K562 (cell line): ENCODE data around the gene SC5D. TPM values are rescaled to one million over a fixed set of nuclear protein-coding genes. Genes with fewer than 3 reads are reported as not detected.

Source experiments
- ATAC-seq: fragments of 200-7000 bp; cut with Tn5 transposase; 3 replicates; pipeline ENCODE4 v1.9.1; 2020; ENCODE audit warnings: moderate library complexity
- BruUV-seq: library from RNA; stranded (reverse); fragments of 400-500 nt; replicated peaks from 2 replicates; lab custom pipeline; 2021; lab: Mats Ljungman, UMichigan
- CTCF ChIA-PET: fragments of 300-600 bp; formaldehyde crosslinking; extraction: SDS; loops from one replicate; lab custom pipeline; 2021; ENCODE audit warnings: low intra/inter-chr PET ratio; lab: Yijun Ruan, JAX
- POLR2A ChIA-PET: fragments of 300-600, 350-650 bp; sonication (Branson Sonifier 250); formaldehyde crosslinking; extraction: SDS; loops from one replicate; lab custom pipeline; 2021; ENCODE audit warnings: antibody characterized with exemption, inconsistent platforms; lab: Yijun Ruan, JAX
- DNase-seq, 4 experiments: peaks; one replicate each; pipeline versions ENCODE4 v3.0.0 to v3.0.0-alpha.2; 2011 to 2018; ENCODE audit warnings: low spot score in 3 of 4, mixed read lengths in 3 of 4; ENCODE audit errors: extremely low read depth in 1 of 4
- FAIRE-seq: peaks from 2 replicates; lab custom pipeline; 2011; peaks lifted over from hg19 to GRCh38; lab: Jason Lieb, UNC
- H2AFZ ChIP-seq: 2 replicates; pipeline ENCODE4 v1.6.0; 2011; ENCODE audit warnings: low read depth, low read length, control low read depth, inconsistent platforms
- H3K27ac ChIP-seq: fragments of 200-600 bp; 3 replicates; pipeline ENCODE4 v1.8.0; 2011; ENCODE audit warnings: low read depth, mild to moderate bottlenecking, control low read depth, inconsistent platforms, low read length, moderate library complexity, mixed read lengths; ENCODE audit errors: extremely low read depth
- H3K27me3 ChIP-seq, 2 experiments: fragments of 300-600 bp in 1 of 2; 2 replicates in 1 of 2; 3 replicates in 1 of 2; pipeline versions ENCODE4 v1.6.0 to v1.8.0; 2011; ENCODE audit warnings: inconsistent platforms in 2 of 2, low read length in 2 of 2, mild to moderate bottlenecking in 1 of 2, mixed read lengths in 1 of 2, moderate library complexity in 1 of 2; ENCODE audit not compliant: control insufficient read depth in 2 of 2, insufficient read depth in 2 of 2
- H3K36me3 ChIP-seq: fragments of 300-600 bp; 3 replicates; pipeline ENCODE4 v1.8.0; 2011; ENCODE audit warnings: mild to moderate bottlenecking, low read length, inconsistent platforms; ENCODE audit not compliant: control insufficient read depth, insufficient read depth
- H3K4me1 ChIP-seq, 2 experiments: fragments of 200-600 bp in 1 of 2; replicated peaks in 1 of 2; 2 replicates in 1 of 2; 3 replicates in 1 of 2; pipeline versions ENCODE4 v1.5.1 to v1.8.0; 2011; ENCODE audit warnings: inconsistent platforms in 2 of 2, low read length in 2 of 2, mild to moderate bottlenecking in 1 of 2, mixed read lengths in 1 of 2, moderate library complexity in 1 of 2; ENCODE audit not compliant: control insufficient read depth in 2 of 2, insufficient read depth in 2 of 2
- H3K4me2 ChIP-seq: 2 replicates; pipeline ENCODE4 v1.6.1; 2011; ENCODE audit warnings: low read length, control low read depth, inconsistent platforms, mixed read lengths; ENCODE audit not compliant: insufficient read depth
- H3K4me3 ChIP-seq: fragments of 200-600 bp; sonication (generic), shearing (Covaris generic); 2 replicates; pipeline ENCODE4 v1.5.1; 2016; ENCODE audit warnings: control low read depth, inconsistent platforms
- H3K79me2 ChIP-seq: fragments of 200-600 bp; 3 replicates; pipeline ENCODE4 v1.8.0; 2011; ENCODE audit warnings: low read length, inconsistent platforms; ENCODE audit not compliant: control insufficient read depth, insufficient read depth
- H3K9ac ChIP-seq, 2 experiments: 2 replicates each; pipeline versions ENCODE4 v1.6.0 to v1.6.1; 2011; ENCODE audit warnings: low read depth in 2 of 2, low read length in 2 of 2, control low read depth in 1 of 2, inconsistent platforms in 1 of 2, mild to moderate bottlenecking in 1 of 2, mixed read lengths in 1 of 2; ENCODE audit not compliant: insufficient read depth in 1 of 2
- H3K9me1 ChIP-seq: one replicate; pipeline ENCODE4 v1.6.0; 2011; ENCODE audit warnings: inconsistent platforms, mild to moderate bottlenecking, low read length, moderate library complexity; ENCODE audit not compliant: control insufficient read depth, insufficient read depth
- H3K9me3 ChIP-seq: replicated peaks from 2 replicates; pipeline ENCODE4 v1.5.1; 2011; ENCODE audit warnings: low read depth, low read length, inconsistent platforms; ENCODE audit not compliant: control insufficient read depth, insufficient read depth
- H4K20me1 ChIP-seq: replicated peaks from 2 replicates; pipeline ENCODE4 v1.6.1; 2011; ENCODE audit warnings: low read length, inconsistent platforms, mixed read lengths; ENCODE audit not compliant: control insufficient read depth, insufficient read depth
- CHD4 ChIP-seq: fragments of 200-600 bp; sonication (generic); IDR thresholded peaks from 3 replicates; pipeline ENCODE4 v1.6.1; 2012; ENCODE audit warnings: low read depth, mild to moderate bottlenecking, mixed read lengths, low read length, inconsistent platforms; ENCODE audit not compliant: insufficient read depth, insufficient replicate concordance, poor library complexity, severe bottlenecking
- CREB1 ChIP-seq, 2 experiments: sonication (generic) in 1 of 2; formaldehyde crosslinking in 1 of 2; IDR thresholded peaks; 2 replicates each; pipeline versions ENCODE4 v1.6.1 to v1.8.0; 2012 to 2022; ENCODE audit warnings: inconsistent platforms in 1 of 2, mild to moderate bottlenecking in 1 of 2, missing genetic modification reagents in 1 of 2, moderate library complexity in 1 of 2
- NCOR1 ChIP-seq: fragments of 450-650 bp; IDR thresholded peaks from 2 replicates; pipeline ENCODE4 v1.6.1; 2016; ENCODE audit warnings: mild to moderate bottlenecking, moderate library complexity
- WGBS: fragments of 100-300 bp; shearing (Covaris generic); methylation state at CpG from one replicate; pipeline ENCODE4 v1.1.6; 2016; ENCODE audit warnings: low coverage, mixed read lengths; ENCODE audit not compliant: insufficient coverage; ENCODE audit errors: missing lambda C conversion rate; 5-methylcytosine and 5-hydroxymethylcytosine counted together
- in situ Hi-C: fragments of 300-500 bp; cut with MboI; formaldehyde crosslinking; loops from 4 replicates; pipeline ENCODE4 v1.15.0; 2018; ENCODE audit warnings: inconsistent platforms, mixed read lengths
- intact Hi-C: fragments of 100-400 bp; cut with micrococcal nuclease; formaldehyde crosslinking; loops from 2 replicates; pipeline ENCODE4 v1.14.2; 2022
- polyA plus RNA-seq, 8 experiments: library from polyadenylated mRNA; depleted of rRNA in 4 of 8; stranded (reverse) in 5 of 8; unstranded in 3 of 8; fragments of >200 nt; fragmentation: Nextera tagmentation in 2 of 8; fragmentation: Illumina TruSeq in 1 of 8; extraction: Ambion mirVana in 2 of 8; extraction: Trizol in 1 of 8; gene quantifications; 2 replicates each; pipeline versions ENCODE4 v1.2.1 to v1.2.3, GENCODE V29; 2011 to 2014; ENCODE audit warnings: inconsistent platforms in 1 of 8, missing spikeins in 1 of 8
- total RNA-seq, 7 experiments: library from RNA; depleted of rRNA in 6 of 7; stranded (reverse); fragments of >200 nt in 6 of 7; fragmentation: Illumina TruSeq in 2 of 7; extraction: Trizol in 2 of 7; gene quantifications; 2 replicates each; pipeline versions ENCODE4 v1.2.1 to v1.2.3, GENCODE V29; 2011 to 2021; ENCODE audit warnings: low replicate concordance in 1 of 7
- TF ChIP-seq, protein P1 (sequence below): fragments of 450-650 bp; formaldehyde crosslinking; IDR thresholded peaks from 2 replicates; pipeline ENCODE4 v1.4.0; 2022; ENCODE audit warnings: missing genetic modification characterization

Gene SC5D
- total and polyA plus RNA-seq, 9 of the 15 experiments (the other 6 are each of a cell fraction or from before 2014, with no cell fraction given), result 7.6 to 84.0 (median 17.4) TPM

DNA sequence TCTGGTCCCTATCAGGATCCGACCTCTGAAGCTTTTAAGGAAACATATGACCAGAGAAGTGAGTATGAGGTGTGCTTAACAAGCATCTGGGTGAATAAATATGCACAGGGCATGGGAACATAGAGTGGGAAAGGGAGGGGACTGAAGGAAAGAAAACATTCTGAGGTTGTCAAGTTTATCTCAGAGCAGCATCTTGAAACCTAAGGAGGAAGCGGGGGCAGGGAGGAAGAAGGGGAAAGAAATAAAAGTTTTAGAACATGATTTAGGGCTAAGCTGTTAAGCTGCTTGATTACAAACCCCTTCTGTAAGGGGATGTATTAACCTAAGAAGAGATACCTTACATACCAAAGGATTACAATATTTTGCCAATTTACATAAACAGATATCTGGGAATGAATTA lies 24.0 kb upstream of the SC5D start:
- POLR2A ChIA-PET, result interaction anchor here (0.5 kb wide), 1 partner anchor 498 kb away, joined by 4 read pairs; no protein-coding TSS in a partner anchor
- no peaks in the 10 kb centered on the region for H3K9me3 ChIP-seq
- BruUV-seq, result no TSS peak
- no peaks in the 10 kb centered on the region for H3K4me1 ChIP-seq
- intact Hi-C loops, result no loop called here
- no peaks in the 10 kb centered on the region for H3K9me1 ChIP-seq
- H3K4me2 ChIP-seq, result no peak overlapping the region
- no peak for DNase-seq
- no peak for ATAC-seq
- no peak overlapping the region for H3K9ac ChIP-seq
- H3K27ac ChIP-seq, result no peak overlapping the region
- TF ChIP-seq, protein P1, sequence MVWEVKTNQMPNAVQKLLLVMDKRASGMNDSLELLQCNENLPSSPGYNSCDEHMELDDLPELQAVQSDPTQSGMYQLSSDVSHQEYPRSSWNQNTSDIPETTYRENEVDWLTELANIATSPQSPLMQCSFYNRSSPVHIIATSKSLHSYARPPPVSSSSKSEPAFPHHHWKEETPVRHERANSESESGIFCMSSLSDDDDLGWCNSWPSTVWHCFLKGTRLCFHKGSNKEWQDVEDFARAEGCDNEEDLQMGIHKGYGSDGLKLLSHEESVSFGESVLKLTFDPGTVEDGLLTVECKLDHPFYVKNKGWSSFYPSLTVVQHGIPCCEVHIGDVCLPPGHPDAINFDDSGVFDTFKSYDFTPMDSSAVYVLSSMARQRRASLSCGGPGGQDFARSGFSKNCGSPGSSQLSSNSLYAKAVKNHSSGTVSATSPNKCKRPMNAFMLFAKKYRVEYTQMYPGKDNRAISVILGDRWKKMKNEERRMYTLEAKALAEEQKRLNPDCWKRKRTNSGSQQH (CRISPR knock-in tag), result no peak
- TF ChIP-seq CREB1 (IDR thresholded peaks at IDR 0.05), result no peak
- no peak for TF ChIP-seq CREB1 (CRISPR knock-in tag; IDR thresholded peaks at IDR 0.05)
- TF ChIP-seq NCOR1, result no peak
- no peak for TF ChIP-seq CHD4
- CTCF ChIA-PET, result no interaction called here
- no peaks in the 10 kb centered on the region for H3K79me2 ChIP-seq
- H2AFZ ChIP-seq, result no peak overlapping the region
- peaks cover 0 to 8% of the 10 kb centered on the region in 2 experiments; a peak in 3 of 5 replicates for H3K27me3 ChIP-seq
- WGBS, result 0% methylated on average over 2 of the region's 2 CpGs
- H3K4me3 ChIP-seq, result no peak overlapping the region
- H4K20me1 ChIP-seq, result no peaks in the 10 kb centered on the region
- FAIRE-seq, result no peak
- in situ Hi-C loops, result no loop called here
- H3K36me3 ChIP-seq, result no peaks in the 10 kb centered on the region
